Activated T-helper 1 cell treated with Interleukin-2 at 50 U/mL for 16 hours (primary cell): Measurements from ENCODE around the gene C5.
"Not testable (repeated sequence)": the region's sequence is repeated elsewhere in the genome, so short reads cannot be mapped to it uniquely, and the experiment has no call there.

Experiments used
- DNase-seq: peaks from one replicate; pipeline ENCODE4 v3.0.0-alpha.2; 2020; ENCODE audit warnings: low read depth

The C5 gene

DNA sequence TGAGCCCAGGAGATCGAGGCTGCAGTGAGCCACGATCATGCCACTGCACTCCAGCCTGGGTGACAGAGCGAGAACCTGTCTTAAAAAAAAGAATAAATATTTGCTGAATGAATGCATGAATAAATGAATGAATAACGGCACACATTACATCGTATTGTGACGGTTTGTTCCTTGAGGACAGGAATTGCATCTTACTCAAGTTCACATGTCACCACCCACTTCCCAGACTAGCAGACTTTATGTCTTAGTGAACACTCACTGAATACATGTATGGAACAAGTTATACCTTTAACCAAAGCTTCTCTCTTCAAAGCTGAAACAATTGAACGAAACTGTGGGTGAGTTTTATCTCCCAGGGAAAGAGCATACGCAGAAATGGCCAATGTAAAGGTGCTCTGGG is 70.3 kb downstream of the C5 start:
- no peak for DNase-seq

DNA sequence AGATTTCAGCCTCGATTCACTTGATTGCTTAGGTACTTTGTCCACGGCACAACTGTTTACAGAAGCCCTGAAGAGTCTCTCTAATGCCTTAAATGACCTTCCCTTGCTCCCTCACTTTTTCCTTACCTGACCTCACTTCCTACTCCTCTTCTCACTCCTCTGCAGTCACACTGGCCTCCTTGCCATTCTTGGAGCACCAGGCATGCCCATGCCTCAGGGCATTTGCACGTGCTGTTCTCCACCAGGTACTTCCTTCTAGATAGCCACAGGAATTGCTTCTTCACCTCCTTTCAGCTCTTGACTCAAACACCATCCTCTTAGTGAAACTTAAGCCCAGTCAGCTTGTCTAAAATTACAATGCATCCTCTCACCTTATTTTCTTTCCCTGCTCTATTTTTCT is 71.1 kb downstream of the C5 start:
- DNase-seq = no peak

DNA sequence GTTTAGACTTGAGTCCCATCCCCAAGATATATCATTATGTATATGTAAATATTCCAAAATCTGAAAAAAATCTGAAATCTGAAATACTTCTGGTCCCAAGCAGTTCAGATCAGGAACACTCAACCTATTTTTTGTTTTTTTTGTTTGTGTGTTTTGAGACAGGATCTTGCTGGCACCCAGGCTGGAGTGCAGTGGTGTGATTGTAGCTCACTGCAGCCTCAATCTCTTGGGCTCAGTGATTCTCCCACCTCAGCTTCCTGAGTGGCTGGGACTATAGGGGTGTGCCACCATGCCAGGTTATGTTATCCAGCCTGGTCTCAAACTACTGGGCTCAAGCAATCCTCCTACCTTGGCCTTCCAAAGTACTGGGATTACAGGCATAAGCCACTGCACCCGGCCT is 72.8 kb downstream of the C5 start:
- DNase-seq = no peak

DNA sequence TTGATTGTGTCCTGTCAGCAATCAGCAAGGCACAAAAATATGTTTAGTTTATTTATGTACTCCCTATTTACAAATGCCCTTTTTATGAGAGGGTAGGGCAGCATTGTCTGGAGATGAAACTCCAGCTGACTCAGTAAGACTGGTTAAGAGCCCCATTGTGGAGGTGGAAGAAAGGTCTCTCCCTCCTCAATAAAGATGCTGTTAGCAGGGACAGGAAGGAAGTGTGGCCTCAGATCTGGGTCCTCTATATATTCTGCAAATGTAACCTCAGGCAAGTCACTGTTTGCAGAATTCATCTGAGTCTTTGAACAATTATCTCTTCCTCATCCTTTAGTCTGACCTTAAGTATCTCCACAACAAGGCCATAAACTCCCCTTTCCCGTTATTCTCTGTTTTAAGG is 75.2 kb downstream of the C5 start:
- no peak for DNase-seq

DNA sequence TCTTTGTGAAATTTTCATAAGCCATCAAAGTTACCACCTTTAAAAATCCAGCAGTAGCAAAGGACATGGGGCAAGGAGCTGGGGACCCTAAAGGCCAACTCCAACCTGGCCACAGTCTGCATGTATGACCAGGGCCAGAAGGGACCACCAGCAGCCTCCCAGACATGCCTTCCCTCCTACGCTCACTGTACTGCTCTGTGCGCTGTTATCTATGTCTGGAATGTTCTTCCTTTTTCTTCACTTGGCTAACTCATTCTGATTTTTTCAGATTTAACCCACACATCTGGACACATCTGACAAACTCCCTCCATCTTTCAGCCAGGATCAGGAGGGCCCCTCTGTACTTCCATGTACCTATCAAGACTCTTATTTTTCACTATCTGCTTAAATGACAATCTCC is 75.9 kb downstream of the C5 start:
- DNase-seq = no peak

DNA sequence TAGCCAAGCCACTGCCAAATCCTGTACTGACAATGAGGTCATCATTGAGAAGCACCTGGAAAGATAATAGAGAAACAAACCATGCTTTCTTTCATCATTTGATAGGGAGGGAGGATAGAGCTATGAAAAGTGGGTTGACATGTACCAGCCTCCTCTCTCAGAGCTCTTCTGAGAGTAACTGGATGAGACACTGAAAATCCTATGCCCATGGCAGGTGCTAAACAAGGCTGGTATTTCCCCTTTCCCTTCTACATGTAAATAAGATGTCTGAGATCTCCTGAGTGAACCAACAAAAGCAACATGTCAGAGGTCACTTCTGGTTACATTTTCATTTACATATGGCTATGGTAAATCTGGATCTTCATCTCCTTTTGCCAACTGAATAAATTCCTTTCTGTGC is 78.1 kb downstream of the C5 start:
- DNase-seq = no peak

DNA sequence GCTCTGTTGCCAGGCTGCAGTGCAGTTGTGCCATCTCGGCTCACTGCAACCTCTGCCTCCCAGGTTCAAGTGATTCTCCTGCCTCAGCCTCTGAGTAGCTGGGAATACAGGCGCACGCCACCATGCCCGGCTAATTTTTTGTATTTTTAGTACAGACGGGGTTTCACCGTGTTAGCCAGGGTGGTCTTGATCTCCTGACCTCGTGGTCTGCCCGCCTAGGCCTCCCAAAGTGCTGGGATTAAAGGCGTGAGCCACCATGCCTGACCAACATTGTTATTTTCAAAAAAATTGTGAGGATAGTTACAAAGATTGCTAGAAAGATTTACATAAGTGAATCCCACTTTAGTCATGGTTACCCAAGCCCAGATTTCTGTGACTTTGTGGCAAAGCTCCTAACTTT is 78.6 kb downstream of the C5 start:
- DNase-seq = not testable (repeated sequence)

DNA sequence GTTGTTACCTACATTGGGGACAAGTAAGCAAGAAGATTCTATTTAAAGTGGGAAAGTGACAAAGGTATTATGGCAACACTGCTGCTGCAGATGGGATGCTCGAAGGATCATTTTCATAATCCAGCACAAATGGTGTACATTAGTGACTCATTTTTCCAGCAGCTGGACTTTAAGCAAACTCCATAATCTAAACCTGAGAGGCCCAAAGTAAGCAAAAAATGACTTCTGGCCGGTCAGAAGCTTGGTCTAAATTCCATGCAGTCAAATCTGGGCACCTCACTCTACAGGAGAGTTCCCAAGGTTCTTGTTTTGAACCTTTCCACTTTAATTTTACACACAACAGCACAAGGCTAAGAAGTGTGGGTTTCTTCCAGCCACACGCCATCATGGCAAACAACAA is 79.8 kb downstream of the C5 start:
- DNase-seq = no peak

DNA sequence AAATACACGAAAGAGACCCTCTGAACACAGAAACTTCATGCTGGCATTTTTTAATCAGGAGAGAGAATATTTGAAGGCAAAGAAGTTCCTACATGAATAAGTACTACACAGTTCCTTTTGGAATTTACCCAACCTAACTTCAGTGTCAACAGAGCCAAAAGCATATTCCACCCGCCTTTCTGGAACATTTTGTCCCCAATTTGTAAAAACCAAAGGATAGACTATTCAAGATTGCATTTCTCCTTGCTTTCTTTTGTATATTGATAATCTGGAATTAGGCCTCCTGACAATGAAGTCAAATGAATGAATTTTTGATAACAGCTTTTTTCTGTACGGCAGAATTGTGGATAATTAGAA is 84.1 kb downstream of the C5 start:
- no peak for DNase-seq

DNA sequence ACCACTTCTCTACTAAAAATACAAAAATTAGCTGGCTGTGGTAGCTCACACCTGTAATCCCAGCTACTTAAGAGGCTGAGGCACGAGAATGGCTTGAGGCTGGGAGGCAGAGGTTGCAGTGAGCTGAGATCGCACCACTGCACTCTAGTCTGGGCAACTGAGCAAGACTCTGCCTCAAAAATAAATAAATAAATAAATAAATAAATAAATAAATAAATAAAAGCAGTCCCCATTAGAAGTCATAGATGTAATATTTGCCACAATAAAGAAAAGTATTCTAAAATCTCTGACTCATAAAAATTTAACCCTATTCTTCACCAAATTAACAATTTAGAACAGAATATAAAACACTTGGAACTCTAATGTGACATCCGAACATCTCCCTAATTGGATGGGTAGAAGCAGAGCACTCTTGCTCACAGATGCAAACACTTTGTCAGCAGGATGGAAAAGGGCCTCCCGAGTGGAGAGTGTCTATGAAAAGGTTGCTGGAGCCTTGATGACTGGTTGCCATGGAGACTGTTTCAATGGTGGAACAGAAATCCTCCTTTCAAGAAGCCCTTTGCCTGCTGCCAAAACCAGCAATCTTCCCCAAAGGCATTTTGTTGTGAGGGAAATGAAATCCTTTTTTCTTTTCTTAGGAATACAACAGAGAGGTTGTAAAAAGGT is 84.6 kb downstream of the C5 start:
- DNase-seq = no peak

DNA sequence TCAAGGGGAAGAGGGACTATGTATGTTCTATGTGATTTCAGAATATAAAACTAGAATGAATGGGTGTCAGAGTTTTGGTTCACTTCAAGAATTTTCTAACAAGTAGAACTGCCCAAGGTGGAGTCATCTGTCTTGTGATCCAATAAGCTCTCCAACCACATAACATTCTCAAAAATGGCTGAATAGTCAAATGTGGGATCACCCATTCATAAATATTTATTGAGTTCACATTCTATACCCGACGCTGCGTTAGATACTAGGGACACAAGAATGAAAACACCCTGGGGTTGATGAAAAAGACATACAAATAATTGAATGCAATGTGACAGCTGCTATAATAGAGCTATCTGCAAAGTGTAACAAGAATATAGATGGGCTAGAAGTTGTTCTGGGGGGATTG is 88.1 kb downstream of the C5 start:
- no peak for DNase-seq

DNA sequence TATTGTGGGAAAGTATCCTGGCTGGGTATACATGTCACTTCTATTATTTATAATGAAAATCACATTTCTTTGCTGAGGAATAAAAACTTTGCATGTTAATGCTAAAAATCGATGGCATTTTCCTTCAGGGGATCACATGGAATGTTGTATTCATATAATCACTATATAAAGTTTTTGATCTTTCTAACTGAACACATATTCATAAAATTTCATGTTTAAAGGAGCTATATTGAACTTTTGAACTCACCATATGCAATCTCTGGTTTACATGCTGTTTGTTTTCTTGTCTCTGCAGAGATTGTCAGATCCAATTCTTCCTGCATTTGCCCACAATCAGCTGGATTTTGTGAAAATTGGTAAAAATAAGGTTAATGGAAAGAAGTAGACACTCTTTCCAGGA is 90.1 kb downstream of the C5 start:
- DNase-seq = no peak

DNA sequence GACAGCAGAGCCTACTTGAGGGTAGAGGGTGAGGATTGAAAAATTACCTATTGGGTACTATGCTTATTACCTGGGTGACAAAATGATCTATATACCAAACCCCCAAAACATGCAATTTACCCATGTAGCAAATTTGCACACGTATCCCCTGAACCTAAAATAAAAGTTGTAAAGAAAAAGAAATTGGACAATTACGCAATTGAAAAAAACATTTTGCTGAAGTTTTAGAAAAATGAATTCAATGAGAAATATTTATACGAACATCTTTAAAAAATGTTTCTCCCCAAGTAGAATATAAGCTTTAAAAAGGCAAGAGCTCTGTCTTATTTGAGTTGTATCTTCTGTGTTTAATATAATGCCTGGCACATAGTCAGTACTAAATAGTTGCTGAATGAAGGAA is 93.2 kb downstream of the C5 start:
- DNase-seq = no peak

DNA sequence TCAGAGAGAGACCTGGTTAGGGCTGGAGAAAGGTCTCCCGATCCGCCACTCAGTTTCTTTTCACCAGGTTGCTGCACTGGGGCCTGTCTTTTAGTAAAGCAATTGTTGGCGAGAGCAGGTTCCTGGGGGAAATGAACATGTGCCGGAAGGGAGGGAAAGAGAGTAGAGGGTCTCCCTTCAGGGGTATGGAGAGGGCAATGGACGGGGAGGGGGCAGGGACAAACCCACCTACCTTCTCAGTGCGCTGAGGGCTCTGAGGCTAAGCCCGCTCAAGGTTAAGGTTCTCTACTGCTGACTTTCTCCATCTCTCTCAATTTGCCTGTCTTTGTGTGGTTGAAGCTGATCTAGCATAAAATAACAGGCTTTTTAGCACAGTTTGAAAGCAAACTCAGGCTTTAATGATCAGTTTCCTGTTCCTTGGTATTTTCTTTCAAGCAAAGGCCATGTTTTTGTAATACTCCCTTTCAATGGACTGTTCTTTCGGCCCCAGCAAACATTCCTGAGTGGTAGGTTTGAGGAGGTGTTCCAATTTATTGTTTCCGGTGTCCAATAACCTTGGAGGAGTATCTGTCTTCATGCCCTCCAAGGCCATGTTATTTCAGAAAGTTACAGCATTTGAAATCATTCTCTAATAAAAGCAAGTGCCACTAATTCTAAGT is 98.0 kb downstream of the C5 start:
- no peak for DNase-seq

DNA sequence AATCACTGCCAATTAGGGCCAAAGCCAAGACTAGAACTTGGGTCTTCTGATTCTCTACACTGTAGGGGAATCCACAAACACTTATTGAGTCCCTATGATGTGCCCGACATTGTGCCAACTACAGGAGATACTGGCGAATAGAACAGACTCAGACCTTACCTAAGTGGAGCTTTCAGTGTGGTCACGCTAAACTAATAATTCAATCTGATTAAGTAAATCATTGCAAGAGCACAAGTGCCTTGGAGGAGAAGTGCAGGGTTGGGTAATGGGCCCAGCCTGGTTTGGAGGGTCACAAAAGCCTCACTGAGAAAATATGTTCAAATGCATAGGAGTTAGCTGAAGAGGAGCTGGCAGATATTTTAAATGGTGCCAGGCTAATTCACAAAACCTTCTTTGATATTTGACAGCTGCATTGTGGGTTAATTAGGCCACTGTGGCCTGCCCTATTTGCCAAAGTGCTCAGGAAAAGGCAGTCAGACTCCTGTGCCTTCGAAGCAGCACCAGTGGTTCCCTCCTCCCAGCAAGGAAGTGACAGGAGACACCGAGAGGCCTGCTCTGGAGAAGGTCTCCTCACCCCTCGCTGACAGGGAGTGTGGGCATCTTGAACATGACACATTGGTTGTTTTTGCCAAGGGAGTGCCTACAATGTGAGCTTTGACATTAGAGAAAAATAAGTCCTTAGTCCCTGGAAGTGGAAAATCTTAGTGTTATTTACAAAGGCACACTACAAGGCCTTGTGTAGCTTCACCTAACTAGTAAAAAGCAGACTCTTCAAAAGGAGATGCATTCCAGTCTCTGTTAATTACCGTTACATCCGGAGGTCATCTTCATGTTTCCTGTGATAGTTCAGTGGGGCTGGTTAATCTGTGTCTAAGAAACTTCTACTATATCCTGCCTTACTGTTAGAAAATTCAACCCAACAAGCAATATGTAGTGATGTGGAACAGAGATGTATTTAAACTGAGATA is 99.4 kb downstream of the C5 start:
- DNase-seq = no peak

DNA sequence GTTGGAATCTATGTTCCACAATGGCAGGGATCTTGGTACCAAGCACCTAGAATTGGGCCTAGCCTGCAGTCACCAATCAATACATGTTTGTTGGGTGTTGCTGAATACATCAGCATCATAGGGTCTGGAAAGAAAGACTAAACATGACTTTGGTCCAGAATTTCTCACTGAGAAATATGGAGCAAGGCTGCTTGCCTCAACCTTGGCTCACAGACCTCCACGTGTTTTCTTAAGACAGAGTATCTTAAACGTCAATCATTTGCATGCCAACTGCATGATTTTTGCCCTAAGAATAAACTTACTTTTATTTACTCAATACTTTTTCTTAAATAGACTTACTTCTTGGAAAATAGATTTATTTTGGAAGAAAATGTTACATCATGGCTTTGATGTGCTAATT is 100.8 kb downstream of the C5 start:
- no peak for DNase-seq

DNA sequence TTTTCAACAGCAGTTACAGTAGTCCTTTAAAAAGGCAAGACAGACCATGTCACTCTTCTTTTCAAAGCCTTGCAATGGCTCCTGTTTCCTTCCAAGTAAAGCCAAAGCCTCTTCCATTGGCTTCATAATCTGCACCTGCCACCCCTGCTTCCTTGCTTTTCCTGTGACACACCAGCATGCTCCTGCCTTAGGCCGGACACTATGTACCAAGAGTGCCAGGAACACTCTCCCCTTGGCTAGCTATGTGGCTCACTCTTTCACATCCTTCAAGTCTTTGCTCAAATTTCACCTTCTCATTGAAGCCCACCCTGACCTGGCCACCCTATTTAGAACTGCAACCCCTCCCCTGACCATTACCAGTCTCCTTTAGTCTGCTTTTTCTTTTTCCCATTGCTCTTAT is 101.3 kb downstream of the C5 start:
- DNase-seq = no peak

DNA sequence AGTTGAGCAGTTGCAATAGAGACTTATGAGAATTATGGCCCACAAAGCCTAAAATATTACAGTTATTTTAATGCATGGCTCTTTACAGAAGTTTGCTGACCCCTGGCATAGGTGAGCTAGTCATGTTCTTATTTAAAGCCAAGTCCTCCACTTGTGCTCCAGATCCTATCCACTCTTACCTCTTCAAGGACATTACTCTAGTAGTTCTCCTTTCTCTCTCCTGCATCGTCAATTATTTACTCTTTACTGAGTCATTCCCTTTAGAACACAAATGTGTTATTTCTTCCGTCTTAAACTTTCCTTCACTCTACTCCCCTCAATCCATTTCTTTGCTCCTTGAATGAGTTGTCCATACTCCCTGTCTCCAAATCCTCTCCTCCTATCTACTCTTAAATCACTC is 102.9 kb downstream of the C5 start:
- DNase-seq = no peak

DNA sequence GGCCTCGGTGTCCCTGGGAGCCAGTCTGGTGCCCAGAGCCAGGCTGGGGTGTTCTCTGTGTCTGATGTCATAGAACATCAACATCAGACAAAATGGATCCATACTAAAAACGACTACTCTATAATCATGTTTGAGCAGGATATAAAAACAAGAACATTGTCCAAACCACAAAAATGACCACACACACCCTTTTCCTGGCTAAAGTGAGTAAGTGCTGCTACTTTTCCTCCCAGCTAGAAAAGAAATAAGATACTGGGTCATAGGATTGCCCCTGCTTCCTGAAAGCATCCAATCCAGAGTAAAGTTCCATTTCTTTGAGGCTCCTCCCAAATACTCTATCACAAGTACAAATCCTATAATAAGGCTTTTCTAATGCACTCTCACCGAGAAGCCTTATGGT is 103.8 kb downstream of the C5 start:
- no peak for DNase-seq

DNA sequence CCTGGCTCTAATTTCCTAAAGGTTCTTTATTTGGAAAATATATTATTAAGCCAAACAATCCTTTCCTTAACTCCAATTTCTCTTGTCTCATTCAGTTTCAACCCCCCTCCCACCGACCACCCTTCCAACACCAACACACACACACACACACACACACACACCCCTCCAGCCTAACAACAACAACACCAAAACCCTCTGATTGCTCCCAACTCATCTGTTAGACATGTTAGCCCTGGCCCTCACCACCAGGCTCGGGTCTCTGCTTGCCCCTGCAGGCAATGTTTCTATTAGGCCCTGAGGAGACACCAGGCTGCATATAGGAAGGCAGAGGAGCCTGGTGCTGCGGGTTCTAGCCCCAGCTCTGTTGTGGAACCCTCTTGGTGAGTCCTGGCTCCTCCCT is 105.1 kb downstream of the C5 start:
- no peak for DNase-seq

DNA sequence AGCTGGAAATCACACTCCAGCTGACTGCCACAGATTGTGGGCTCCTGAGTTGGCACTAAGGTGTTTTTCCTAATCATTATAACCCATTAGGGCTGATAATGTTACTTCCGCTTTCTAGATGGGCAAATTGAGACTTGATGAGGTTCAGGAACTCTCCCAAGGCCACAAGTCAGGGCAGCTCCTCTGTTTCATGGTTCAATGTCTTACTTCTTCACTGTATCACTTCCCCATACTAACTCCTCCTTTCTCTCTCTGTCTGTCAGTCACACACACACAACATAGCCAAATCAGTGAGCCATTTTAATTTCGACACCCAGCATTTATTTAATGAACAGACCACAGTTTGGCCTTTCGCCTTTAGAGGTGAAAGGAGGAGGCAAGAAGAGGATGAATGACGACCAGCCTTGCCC is 105.6 kb downstream of the C5 start:
- no peak for DNase-seq

DNA sequence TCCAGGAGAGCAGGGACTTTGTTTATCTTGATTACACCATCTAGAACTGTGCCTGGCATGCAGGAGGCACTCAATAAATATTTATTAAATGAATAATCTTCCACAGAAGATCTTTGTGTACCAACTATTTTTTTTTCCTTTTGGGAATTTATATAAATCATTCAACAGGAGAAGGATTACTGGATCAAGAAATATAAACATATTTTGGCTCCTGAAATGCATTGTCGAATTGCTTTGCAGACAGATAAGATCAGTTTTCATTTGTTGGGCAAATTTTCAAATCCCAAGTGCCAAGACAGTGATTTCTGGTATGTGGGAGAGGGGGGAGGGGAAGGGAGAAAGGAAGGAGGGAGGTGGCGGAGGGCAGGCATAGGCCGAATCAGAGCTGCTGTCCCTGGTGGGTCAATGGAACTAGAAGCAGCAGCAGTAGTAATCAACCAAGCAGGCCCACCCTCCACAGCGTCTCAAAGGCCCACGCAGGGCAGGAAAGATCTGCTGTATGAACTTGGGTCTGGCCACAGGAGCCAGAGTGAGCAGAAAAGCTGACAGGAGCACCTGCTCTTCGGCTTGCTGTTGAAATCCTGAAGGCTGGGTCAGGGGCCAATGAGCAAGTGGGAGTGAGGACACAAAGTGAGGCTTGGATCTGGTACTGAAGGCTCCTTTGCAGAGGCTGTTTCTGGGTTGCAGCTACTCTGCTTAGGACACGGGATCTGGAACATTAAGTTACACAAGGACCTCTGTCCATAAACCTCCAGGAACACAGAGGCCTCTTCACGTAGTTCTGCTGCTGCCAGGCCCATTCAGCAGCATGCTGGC is 107.7 kb downstream of the C5 start:
- no peak for DNase-seq
